ENCODE results near the gene FOXB1. TPM values are rescaled to one million over a fixed set of nuclear protein-coding genes. Genes with fewer than 3 reads are reported as not detected.

The FOXB1 gene
- total RNA-seq, 1 experiment from 2014 or later: 0.64 TPM

GRCh38 chr15:60009124-60009960 is 5.2 kb downstream of the FOXB1 start:
- in situ Hi-C loops (cut with HindIII; ENCODE audit: low pct_unique_long_range_greater_than_20kb, low sequenced_read_pairs): no loop called here
- CTCF ChIA-PET: interaction anchor here (0.8 kb wide), 1 partner anchor 11 kb away, joined by 3 read pairs; no protein-coding TSS in a partner anchor
- peaks cover 41% of the 10 kb centered on the region for H3K27me3 ChIP-seq (ENCODE audit: control insufficient read depth, insufficient read depth, low read length)
- H3K9me3 ChIP-seq (ENCODE audit: control insufficient read depth, insufficient read depth, low read depth, low read length): no peaks in the 10 kb centered on the region
- intact Hi-C loops (cut with micrococcal nuclease; ENCODE audit: unreplicated experiment): loop anchor here (10.0 kb wide), 1 partner anchor 105 kb away; no protein-coding TSS in a partner anchor
- H3K27ac ChIP-seq (ENCODE audit: low read length): no peak overlapping the region
- POLR2A ChIA-PET: no interaction called here
- ATAC-seq: no peak
- H3K4me3 ChIP-seq (ENCODE audit: low read depth in 2 of 2, low read length in 2 of 2): no peak overlapping the region
- no peak for DNase-seq (ENCODE audit: low read depth, low spot score)
- TF ChIP-seq TCF7L2 (IDR thresholded peaks at IDR 0.05; ENCODE audit: low read depth, low read length) (no peak), SIN3A (IDR thresholded peaks at IDR 0.05; ENCODE audit: borderline replicate concordance, insufficient read depth, low read depth, low read length) (no peak), REST (IDR thresholded peaks at IDR 0.05; ENCODE audit: insufficient read depth in 1 of 2, low read depth in 2 of 2, low read length in 1 of 2) (no peak), CTCF (IDR thresholded peaks at IDR 0.05) (no peak), POLR2AphosphoS5 (IDR thresholded peaks at IDR 0.05; ENCODE audit: low read depth, low read length) (no peak)
- no TSS peak for BruUV-seq (replicated peaks)
- H3K4me1 ChIP-seq (ENCODE audit: control insufficient read depth, insufficient read depth, low read length): 0 out of 2 replicates have a peak, but pooled peaks cover 4% of the 10 kb centered on the region
- H3K36me3 ChIP-seq (ENCODE audit: control insufficient read depth, insufficient read depth, low read length): no peaks in the 10 kb centered on the region; the same call in none of the 2 replicates

DNA sequence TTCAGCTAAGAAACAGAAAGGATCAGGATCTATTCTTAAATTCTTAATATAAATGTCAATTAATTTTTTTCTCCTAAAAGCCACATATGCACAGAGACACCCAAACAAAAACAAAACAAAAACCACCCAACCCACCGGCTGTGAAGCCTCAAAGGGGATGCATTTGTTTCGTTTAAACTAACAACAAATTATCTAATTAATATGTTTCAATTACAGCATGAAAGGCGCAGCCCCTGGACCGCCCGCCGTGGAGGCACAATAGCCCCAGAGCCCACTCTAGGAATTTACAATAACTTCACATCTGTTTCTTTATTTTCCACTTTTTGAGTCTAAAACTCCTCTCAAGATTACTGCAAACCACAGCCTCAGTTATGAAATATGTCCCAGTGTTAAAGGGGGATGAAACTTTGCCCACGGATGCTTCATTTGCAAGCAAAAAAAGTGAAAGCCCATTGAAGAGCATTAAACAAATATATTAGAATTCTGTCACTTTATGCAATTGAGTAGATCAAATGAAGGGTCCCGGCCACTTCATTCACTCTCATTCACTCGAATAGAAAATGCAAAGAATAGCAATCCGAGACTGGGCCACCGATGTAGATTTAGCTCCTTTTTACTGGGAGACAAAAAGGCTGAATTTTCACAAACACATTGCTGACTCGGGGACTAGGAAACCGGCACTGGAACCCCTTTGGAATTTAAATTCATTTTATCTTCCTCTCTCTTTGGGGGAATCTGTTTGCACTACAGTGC is 6.0 kb downstream of the FOXB1 start:
- H3K4me1 ChIP-seq (ENCODE audit: control insufficient read depth, insufficient read depth, low read length): 0 out of 2 replicates have a peak, but pooled peaks cover 4% of the 10 kb centered on the region
- CTCF ChIA-PET: no interaction called here
- no peaks in the 10 kb centered on the region; the same call in none of the 2 replicates for H3K36me3 ChIP-seq (ENCODE audit: control insufficient read depth, insufficient read depth, low read length)
- TF ChIP-seq REST (IDR thresholded peaks at IDR 0.05; ENCODE audit: insufficient read depth in 1 of 2, low read depth in 2 of 2, low read length in 1 of 2): no peak
- TF ChIP-seq SIN3A (IDR thresholded peaks at IDR 0.05; ENCODE audit: borderline replicate concordance, insufficient read depth, low read depth, low read length): no peak
- no peak for TF ChIP-seq TCF7L2 (IDR thresholded peaks at IDR 0.05; ENCODE audit: low read depth, low read length)
- TF ChIP-seq CTCF (IDR thresholded peaks at IDR 0.05): no peak
- no peak for TF ChIP-seq POLR2AphosphoS5 (IDR thresholded peaks at IDR 0.05; ENCODE audit: low read depth, low read length)
- H3K4me3 ChIP-seq (ENCODE audit: low read depth in 2 of 2, low read length in 2 of 2): no peak overlapping the region
- in situ Hi-C loops (cut with HindIII; ENCODE audit: low pct_unique_long_range_greater_than_20kb, low sequenced_read_pairs): no loop called here
- POLR2A ChIA-PET: interaction anchor here (0.7 kb wide), 1 partner anchor 100 kb away, joined by 3 read pairs; no protein-coding TSS in a partner anchor
- no peaks in the 10 kb centered on the region for H3K9me3 ChIP-seq (ENCODE audit: control insufficient read depth, insufficient read depth, low read depth, low read length)
- BruUV-seq (replicated peaks): no TSS peak
- DNase-seq (ENCODE audit: low read depth, low spot score) (no peak), ATAC-seq (no peak)
- H3K27ac ChIP-seq (ENCODE audit: low read length): no peak overlapping the region
- intact Hi-C loops (cut with micrococcal nuclease; ENCODE audit: unreplicated experiment): loop anchor here (10.0 kb wide), 1 partner anchor 105 kb away; no protein-coding TSS in a partner anchor
- peaks cover 41% of the 10 kb centered on the region for H3K27me3 ChIP-seq (ENCODE audit: control insufficient read depth, insufficient read depth, low read length)

All from Panc1 (cell line).